Stimulated activated CD8-positive, alpha-beta memory T cell treated with anti-CD3 and anti-CD28 coated beads, Interleukin-7, amount 100 ng/mL, for 48 hours (primary cell): ENCODE results near the gene PKLR.
A peak's percentile ranks its signal among the peaks of the same experiment; 100 is the strongest.
"Not testable (repeated sequence)": the region's sequence is repeated elsewhere in the genome, so short reads cannot be mapped to it uniquely, and the experiment has no call there.

Experiments
- DNase-seq, 2 donors: peaks; one replicate each; pipeline ENCODE4 v3.0.0-alpha.2; 2020; ENCODE audit warnings: low read depth in 1 of 2; ENCODE audit errors: extremely low read depth in 1 of 2

Gene PKLR

DNA sequence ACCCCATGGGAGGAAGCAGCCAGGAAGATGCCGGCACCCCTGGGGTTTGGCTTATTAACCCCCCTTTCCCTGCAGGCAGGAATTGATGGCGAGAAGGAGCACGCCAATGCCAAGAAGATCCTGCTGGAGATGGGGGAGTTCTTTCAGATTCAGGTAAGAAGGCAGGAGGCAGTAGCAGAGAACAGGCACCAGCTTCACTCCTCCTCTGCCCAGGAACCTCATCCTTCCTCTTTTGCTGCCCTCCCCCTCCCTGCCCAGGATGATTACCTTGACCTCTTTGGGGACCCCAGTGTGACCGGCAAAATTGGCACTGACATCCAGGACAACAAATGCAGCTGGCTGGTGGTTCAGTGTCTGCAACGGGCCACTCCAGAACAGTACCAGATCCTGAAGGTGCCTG lies 18.3 kb upstream of the PKLR start:
- no peak for DNase-seq

DNA sequence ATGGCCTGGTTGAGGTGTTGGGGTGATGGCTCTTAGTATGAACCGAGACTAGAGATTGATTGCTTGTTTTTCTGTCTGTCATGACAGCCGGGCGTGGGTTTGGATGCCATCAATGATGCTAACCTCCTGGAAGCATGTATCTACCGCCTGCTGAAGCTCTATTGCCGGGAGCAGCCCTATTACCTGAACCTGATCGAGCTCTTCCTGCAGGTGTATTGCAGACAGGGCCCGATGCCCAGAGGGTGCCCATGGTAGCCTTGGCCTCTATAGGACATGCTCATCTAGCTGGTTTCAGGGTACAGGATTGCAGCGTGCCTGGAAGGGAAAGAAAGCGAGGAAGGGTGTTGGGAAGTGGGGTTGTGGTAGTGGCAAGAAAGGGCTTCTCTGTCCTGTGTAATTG lies 16.8 kb upstream of the PKLR start:
- no peak for DNase-seq

GRCh38 chr1:155316922-155317321 lies 15.7 kb upstream of the PKLR start:
- no peak for DNase-seq

DNA sequence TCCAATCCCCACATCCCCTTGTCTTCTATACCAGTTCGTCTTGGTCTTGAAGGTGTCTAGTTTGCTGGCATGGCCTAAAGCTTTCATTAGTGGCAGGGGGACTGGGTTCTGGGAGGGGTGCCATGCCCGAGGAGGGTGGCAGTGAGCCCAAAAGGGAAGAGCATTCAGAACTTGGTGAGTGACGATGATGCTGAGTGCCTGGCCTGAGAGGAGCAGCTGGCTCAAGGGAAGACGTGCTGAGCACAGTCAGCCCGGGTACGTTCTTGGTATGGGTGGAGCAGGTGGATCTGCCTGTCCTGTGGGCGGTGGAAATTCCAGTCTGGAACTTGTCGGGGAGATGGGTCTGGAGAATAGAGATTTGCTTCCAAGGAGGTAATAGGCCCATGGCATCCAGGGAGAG lies 12.0 kb upstream of the PKLR start:
- DNase-seq, result no peak

GRCh38 chr1:155309423-155310021 lies 8.3 kb upstream of the PKLR start:
- DNase-seq, result no peak

DNA sequence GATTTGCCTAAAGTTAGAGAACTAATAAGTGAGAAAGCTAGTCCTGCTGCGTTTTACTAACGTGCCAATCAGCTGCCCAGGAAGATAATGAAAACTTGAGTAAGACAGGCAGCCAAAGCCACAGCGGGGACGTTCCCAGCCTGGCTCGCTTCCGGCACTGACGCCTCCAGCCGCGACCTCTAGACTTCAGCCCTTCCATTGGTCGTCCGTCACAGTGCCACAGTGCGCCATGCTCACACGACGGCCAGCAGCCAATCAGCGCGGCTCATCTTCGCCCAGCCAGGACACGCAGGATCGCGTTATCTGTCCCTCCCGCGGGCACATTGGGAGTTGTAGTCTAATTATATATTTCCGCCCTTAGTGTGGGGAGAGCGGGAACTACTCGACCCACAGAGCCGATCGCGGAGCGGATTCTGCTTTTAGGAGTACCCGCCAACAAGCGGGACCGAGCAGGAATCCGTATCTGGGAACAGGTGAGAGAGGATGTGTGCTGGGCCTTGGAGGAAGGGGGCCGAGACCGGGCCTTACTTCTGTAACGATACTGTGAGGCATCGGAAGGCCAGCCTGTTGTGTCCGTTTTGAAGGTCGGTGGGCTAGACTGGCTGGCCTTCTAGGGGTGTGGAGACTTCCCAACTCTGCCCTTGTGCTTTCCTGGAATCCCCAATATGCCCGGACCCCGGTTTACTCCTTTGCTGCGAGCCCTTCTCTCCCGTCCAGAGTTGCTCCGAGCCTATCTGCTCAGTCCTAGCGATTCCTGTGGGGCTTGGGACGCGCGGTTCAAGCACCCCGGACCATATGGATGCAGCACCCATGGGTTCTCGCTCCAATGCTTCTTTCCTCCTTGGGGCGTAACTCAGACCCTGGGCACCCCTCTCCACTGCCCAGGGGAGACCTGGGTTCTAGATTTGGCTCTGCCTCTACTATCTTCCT lies 7.5 kb upstream of the PKLR start, which contains the start of gene FDPS:
Gene FDPS (plus strand): TSS at position 374 of the 930 bp plus-strand sequence. CDS start 924 bp downstream, outside the sequence.
- peak; percentile 97 to 99 for DNase-seq

DNA sequence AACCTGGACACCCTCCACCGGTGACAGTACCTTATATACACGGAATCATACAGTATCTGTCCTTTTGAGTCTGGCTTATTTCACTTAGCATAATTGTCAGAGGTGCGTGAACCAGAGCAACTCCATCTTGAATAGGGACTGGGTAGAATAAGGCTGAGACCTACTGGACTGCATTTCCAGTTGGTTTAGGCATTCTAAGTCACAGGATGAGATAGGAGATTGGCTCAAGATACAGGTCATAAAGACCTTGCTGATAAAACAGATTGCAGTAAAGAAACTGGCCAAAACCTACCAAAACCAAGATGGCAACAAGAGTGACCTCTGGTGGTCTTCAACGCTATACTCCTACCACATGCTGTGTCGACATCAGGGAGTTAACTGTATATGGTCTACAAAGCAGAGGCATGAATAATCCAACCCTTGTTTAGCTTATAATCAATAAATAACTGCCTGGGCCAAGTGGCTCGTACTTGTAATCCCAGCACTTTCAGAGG lies 6.1 kb upstream of the PKLR start:
- DNase-seq, result no peak

GRCh38 chr1:155305881-155306391 lies 4.7 kb upstream of the PKLR start:
- DNase-seq, result no peak

GRCh38 chr1:155304558-155305063 lies 3.4 kb upstream of the PKLR start:
- no peak for DNase-seq

DNA sequence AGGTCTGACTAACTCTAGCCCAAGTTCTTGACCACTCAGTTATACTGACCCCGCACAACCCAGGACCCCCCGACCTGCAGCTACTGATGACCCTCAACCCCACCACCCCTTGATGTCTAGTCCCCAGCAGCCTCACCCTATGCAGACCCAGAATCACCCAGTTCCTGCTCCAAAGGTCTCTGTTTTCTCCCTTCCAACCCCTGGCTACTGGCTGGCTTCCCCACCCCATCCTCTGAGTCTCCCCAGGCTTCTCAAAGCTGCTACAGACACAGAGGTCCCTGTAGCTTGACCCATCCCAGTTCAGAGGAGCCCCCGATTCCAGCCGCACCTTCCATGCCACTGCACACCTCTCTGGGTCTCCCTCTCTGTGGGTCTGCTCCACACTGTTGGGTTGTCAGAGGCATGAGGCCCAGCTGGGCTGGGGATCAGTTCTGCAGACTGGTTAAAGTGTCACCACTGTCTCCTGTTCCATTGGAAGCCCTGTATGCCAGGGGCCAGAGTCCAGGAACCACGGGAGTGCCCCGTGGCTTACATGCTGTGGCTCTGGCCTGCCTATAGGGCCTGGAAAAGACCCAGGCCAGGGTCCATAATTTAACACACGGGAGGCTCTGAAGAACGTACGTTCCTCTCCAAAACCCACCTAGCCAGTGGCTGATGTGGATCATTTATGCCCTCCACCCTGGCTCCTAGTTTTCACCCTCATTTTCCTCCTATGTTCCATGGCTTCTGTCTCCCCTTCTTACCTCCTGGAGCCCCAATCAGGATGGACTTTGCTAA lies 497 bp downstream of the PKLR start:
- DNase-seq, result no peak

- no peak for DNase-seq
Observed at GRCh38 chr1:155300024-155300423, 1.2 kb downstream of the PKLR start.

GRCh38 chr1:155297384-155297783 lies 3.9 kb downstream of the PKLR start:
- DNase-seq, result no peak

DNA sequence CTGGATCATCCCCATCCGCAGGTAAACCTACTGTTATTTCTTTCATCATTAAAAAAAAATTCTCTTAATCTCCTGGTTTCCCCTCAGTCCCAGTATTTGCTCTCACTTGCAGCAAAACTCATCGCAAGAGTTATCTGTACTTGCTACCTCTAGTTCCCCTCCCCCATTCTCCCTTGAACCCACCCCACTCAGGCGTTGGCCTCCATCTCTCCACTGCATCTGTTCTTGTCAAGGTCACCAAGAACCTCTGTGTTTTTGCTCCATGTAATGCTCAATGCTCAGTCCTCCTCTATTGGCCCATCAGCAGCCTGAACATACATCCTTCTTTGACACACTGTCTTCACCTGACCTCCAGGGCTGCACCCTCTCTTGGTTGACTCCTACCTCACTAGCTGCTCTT lies 4.6 kb downstream of the PKLR start:
- DNase-seq, result no peak

GRCh38 chr1:155295942-155296267 lies 5.3 kb downstream of the PKLR start:
- DNase-seq, result no peak

DNA sequence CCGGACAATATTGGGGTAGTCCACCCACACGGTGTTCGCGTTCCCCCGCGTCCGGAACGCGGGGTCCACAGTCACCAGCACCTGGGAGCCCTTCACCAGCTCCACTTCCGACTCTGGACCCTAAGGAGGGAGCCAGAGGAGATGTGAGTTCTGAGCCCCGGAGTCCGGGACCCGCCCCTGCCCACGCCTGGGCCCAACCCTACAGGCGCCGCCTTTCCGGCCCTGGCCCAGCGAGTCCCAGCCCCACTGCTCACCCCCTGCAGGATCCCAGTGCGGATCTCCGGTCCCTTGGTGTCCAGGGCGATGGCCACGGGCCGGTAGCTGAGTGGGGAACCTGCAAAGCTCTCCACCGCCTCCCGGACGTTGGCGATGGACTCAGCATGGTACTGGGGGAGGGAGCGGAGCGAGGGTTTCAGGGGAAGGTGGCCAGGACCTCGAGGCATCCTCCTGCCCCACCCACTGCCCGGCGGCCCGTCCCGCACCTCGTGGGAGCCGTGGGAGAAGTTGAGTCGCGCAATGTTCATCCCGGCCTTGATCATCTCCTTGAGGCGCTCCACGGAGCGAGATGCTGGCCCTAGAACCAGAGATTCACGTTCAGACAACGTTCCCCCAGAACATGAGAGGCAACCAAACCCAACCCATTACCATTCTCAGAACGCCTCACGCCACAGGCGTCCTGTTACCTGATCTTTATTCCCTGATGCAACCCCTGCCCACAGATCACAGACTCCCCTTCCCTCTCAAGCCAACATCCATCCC lies 5.9 kb downstream of the PKLR start:
- DNase-seq, result no peak

GRCh38 chr1:155294520-155295182 lies 6.6 kb downstream of the PKLR start:
- DNase-seq, result no peak

DNA sequence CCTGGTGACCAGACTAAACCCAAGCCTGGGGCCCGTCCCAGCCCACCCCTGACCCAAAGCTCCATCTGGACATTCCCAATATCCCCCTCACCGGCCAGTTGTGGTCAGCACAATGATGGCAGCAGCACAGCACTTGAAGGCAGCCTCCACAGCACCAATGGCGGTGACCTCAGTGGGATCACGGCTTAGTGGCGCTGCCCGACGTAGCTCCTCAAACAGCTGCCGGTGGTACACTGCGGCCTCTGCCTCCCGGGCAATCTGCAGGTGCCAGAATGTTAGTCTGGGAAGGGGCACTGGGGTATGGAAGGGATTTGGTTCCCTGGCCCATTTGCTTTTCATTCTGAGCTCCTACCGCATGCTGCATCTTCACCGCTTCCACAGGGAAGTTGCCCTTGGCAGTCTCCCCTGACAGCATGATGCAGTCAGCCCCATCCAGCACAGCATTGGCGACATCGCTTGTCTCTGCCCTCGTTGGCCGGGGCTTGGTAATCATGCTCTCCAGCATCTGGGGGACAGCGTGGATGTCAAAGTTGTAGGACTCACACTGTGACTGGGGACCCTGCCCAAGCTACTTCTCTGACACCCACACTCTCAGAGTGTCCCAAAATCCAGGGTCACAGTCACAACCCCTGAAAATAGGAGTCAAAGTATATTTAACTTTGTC lies 8.0 kb downstream of the PKLR start:
- no peak for DNase-seq

- DNase-seq, result not testable (repeated sequence)
Observed at GRCh38 chr1:155291006-155291405, 10.2 kb downstream of the PKLR start.

DNA sequence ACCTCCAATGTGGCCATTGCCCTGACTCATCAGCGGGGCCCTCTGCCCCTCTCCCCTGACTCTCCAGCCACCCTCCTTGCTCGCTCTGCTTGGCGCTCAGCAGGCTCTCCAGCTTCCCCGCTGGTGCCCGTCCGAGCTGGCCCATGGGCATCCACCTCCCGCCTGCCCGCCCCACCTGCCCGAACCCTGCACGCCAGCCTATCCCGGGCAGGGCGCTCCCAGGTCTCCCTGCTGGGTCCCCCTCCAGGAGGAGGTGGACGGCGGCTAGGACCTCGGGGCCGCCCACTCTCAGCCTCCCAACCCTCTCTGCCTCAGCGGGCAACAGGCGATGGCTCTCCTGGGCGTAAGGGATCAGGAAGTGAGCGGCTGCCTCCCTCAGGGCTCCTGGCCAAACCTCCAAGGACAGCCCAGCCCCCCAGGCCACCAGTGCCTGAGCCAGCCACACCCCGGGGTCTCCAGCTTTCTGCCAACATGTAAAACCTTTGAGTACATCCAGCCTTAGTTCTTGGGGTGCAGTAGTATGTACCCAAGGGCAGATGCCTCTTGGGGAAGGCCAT lies 13.2 kb downstream of the PKLR start:
- no peak for DNase-seq
